Mesothelial cell of epicardium (in vitro differentiated cells): ENCODE results near the gene FITM1. TPM values are rescaled to one million over a fixed set of nuclear protein-coding genes. Genes with fewer than 3 reads are reported as not detected.

Source experiments
- DNase-seq, 2 experiments: peaks; one replicate each; pipeline ENCODE4 v3.0.0; 2021; ENCODE audit warnings: low spot score in 2 of 2; ENCODE audit not compliant: unreplicated experiment in 2 of 2
- H3K27ac Mint-ChIP-seq: 2 replicates; pipeline ENCODE4 v1.8.0; 2021; ENCODE audit warnings: mixed read lengths
- H3K27me3 Mint-ChIP-seq: 2 replicates; pipeline ENCODE4 v1.8.0; 2021; ENCODE audit warnings: low read depth, mixed read lengths
- H3K36me3 Mint-ChIP-seq: 2 replicates; pipeline ENCODE4 v1.8.0; 2021; ENCODE audit warnings: mixed read lengths
- H3K4me1 Mint-ChIP-seq: 2 replicates; pipeline ENCODE4 v1.8.0; 2021; ENCODE audit warnings: mixed read lengths
- H3K4me3 Mint-ChIP-seq: 2 replicates; pipeline ENCODE4 v1.8.0; 2021; ENCODE audit warnings: mild to moderate bottlenecking, moderate library complexity, mixed read lengths
- H3K9me3 Mint-ChIP-seq: 2 replicates; pipeline ENCODE4 v1.8.0; 2021; ENCODE audit warnings: mixed read lengths
- total RNA-seq: library from RNA; stranded (reverse); gene quantifications from 3 replicates; pipeline ENCODE4 v1.2.1, GENCODE V29; 2021
- TF ChIP-seq, protein P1 (sequence below): fragments of 200-600 bp; sonication (generic); IDR thresholded peaks from one replicate; pipeline ENCODE4 v1.5.0; 2021; ENCODE audit warnings: antibody characterized with exemption; ENCODE audit not compliant: unreplicated experiment

FITM1 gene
- total RNA-seq, 1 donor from 2014 or later = 1.5 TPM

DNA sequence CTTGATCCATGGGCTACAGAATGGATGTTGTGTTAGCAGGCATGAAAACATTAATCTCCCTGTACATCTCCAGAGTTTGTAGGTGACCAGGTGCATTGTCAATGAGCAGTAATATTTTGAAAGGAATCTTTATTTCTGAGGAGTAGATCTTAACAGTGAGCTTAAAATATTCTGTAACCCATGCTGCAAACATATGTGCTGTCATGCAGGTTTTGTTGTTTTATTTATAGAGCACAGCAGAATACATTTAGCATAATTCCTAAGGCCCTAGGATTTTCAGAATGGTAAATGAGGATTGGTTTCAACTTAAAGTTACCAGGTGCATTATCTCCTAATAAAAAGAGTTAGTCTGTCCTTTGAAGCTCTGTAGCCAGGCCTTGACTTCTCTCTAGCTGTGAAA, 3.5 kb upstream of the FITM1 start:
- peaks cover 13% of the 10 kb centered on the region for H3K36me3 Mint-ChIP-seq
- no peak overlapping the region for H3K27ac Mint-ChIP-seq
- no peaks in the 10 kb centered on the region for H3K9me3 Mint-ChIP-seq
- no peak overlapping the region for H3K4me3 Mint-ChIP-seq
- DNase-seq = no peak
- H3K4me1 Mint-ChIP-seq = no peaks in the 10 kb centered on the region
- H3K27me3 Mint-ChIP-seq = no peaks in the 10 kb centered on the region
- TF ChIP-seq, protein P1, sequence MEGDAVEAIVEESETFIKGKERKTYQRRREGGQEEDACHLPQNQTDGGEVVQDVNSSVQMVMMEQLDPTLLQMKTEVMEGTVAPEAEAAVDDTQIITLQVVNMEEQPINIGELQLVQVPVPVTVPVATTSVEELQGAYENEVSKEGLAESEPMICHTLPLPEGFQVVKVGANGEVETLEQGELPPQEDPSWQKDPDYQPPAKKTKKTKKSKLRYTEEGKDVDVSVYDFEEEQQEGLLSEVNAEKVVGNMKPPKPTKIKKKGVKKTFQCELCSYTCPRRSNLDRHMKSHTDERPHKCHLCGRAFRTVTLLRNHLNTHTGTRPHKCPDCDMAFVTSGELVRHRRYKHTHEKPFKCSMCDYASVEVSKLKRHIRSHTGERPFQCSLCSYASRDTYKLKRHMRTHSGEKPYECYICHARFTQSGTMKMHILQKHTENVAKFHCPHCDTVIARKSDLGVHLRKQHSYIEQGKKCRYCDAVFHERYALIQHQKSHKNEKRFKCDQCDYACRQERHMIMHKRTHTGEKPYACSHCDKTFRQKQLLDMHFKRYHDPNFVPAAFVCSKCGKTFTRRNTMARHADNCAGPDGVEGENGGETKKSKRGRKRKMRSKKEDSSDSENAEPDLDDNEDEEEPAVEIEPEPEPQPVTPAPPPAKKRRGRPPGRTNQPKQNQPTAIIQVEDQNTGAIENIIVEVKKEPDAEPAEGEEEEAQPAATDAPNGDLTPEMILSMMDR = no peak

DNA sequence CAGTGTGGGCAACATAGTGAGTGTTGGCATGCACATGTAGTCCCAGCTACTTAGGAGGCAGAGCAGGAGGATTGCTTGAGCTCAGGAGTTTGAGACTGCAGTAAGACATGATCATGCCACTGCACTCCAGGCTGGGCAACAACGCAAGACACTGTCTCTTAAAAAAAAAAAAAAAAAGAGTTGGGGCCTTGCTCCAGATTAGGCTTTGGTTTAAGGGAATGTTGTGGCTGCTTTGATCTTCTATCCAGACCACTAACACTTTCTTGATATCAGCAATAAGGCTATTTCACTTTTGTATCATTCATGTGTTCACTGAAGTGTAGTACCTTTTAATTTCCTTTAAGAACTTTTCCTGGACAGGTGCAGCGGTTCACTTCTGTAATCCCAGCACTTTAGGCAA, 2.8 kb upstream of the FITM1 start:
- H3K4me1 Mint-ChIP-seq = no peaks in the 10 kb centered on the region
- no peak for DNase-seq
- no peaks in the 10 kb centered on the region for H3K27me3 Mint-ChIP-seq
- H3K27ac Mint-ChIP-seq = no peak overlapping the region
- H3K4me3 Mint-ChIP-seq = no peak overlapping the region
- H3K36me3 Mint-ChIP-seq = peaks cover 13% of the 10 kb centered on the region
- TF ChIP-seq, protein P1 = no peak
- H3K9me3 Mint-ChIP-seq = no peaks in the 10 kb centered on the region

- Mint-ChIP-seq H3K9me3 (no peaks in the 10 kb centered on the region), H3K36me3 (peaks cover 3% of the 10 kb centered on the region), H3K27ac (no peak overlapping the region), H3K4me3 (no peak overlapping the region), H3K27me3 (no peaks in the 10 kb centered on the region), H3K4me1 (no peaks in the 10 kb centered on the region)
- TF ChIP-seq, protein P1 = no peak
- DNase-seq = no peak
Observed at GRCh38 chr14:24129410-24129998, 955 bp upstream of the FITM1 start.

- H3K4me1 Mint-ChIP-seq = peaks cover 6% of the 10 kb centered on the region
- H3K9me3 Mint-ChIP-seq = no peaks in the 10 kb centered on the region
- TF ChIP-seq, protein P1 = no peak
- no peak overlapping the region for H3K27ac Mint-ChIP-seq
- no peaks in the 10 kb centered on the region for H3K36me3 Mint-ChIP-seq
- H3K4me3 Mint-ChIP-seq = no peak overlapping the region
- DNase-seq = no peak
- no peaks in the 10 kb centered on the region for H3K27me3 Mint-ChIP-seq
Observed at GRCh38 chr14:24130717-24131548, 474 bp downstream of the FITM1 start.

DNA sequence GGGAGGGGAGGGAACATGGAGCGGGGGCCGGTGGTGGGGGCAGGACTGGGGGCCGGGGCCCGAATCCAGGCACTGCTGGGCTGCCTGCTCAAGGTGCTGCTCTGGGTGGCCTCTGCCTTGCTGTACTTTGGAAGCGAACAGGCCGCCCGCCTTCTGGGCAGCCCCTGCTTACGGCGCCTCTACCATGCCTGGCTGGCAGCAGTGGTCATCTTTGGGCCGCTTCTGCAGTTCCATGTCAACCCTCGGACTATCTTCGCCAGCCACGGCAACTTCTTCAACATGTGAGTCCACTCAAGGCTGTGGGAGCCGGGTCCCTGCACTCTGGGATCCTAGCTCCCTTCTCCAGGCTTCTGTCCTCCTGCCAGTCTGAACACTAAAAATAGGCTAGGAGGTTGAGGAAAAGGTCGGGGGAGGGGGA, 1.1 kb downstream of the FITM1 start:
- DNase-seq = no peak
- Mint-ChIP-seq H3K27me3 (no peaks in the 10 kb centered on the region), H3K4me3 (no peak overlapping the region), H3K9me3 (no peaks in the 10 kb centered on the region), H3K27ac (no peak overlapping the region), H3K4me1 (peaks cover 8% of the 10 kb centered on the region), H3K36me3 (no peaks in the 10 kb centered on the region)
- TF ChIP-seq, protein P1 = no peak
